ENCODE data around the gene PKD2L1. TPM values are rescaled to one million over a fixed set of nuclear protein-coding genes. Genes with fewer than 3 reads are reported as not detected.

PKD2L1 gene
- total RNA-seq, 1 donor, result not detected

DNA sequence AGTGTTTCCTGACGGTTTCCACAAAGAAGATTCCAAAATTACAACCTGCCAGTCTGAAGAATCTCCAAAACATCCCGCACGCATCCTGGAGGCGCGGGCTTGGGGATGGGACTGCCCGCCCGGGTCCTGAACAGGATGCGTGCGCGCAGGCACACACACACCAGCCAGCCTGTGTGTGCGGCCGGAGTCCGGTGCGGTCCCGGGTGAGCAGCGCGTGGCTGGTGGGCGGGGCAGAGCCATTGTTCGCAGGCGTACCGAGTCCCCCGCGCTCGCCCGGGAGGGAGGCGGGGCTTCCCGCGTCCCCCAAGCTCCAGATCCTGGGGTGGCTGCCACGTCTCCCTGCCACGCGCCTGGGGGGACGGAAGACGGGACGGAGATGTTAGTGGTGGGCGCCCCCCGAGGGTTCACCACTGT, 16.3 kb upstream of the PKD2L1 start:
- H3K36me3 ChIP-seq (ENCODE audit: insufficient read depth, low read length), result peaks cover 7% of the 10 kb centered on the region

DNA sequence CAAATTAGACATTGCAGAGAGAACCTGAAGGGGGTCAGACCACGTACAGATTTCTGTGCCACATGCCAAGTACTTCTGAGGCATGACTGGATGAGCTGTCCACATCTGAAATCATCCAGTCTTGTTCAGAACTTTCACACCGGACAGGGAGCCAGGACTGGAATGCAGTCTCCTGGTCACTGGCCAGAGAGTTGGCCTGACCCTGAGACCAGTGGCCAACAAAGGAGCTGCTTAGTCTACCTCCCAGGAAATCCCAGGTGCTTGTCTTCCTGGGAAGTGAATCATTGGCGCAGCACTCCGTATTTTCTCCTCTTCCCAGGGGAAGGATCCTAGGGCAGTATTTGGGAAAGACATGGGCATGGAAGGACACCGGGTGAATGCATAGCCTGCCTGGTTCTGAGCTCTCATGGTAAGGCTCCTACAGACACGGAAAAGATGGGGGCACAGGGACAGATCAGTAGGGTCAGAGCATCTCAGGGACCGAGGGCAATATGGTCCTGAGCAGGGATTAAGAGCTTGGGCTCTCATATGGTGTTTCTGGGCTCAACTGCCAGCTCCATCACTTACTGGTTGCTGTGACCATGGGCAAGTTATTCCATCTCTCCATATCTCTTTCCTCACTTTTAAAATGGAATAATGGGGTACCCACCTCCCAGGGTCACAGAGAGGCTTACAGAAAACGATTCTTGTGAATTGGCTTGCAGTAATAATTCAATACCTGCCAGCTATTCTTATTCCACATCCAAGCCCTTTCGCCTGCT, 15.7 kb upstream of the PKD2L1 start:
- Histone ChIP-seq H3K79me2 (ENCODE audit: insufficient read depth, low read length) (peaks cover 35% of the 10 kb centered on the region), H3K27me3 (ENCODE audit: insufficient read depth, low read length) (peaks cover 3% of the 10 kb centered on the region), H3K4me3 (ENCODE audit: insufficient read depth, low read length) (peak overlapping the region; percentile 84), H3K4me2 (ENCODE audit: insufficient read depth, low read length) (peak overlapping the region; percentile 93), H3K9me3 (ENCODE audit: low read depth, low read length) (no peaks in the 10 kb centered on the region), H3K27ac (ENCODE audit: low read depth, low read length) (no peak overlapping the region), H3K4me1 (ENCODE audit: insufficient read depth, low read length) (peaks cover 11% of the 10 kb centered on the region), H2AFZ (ENCODE audit: low read length) (peak overlapping the region; percentile 81), H3K36me3 (ENCODE audit: insufficient read depth, low read length) (peaks cover 7% of the 10 kb centered on the region), H4K20me1 (ENCODE audit: insufficient read depth, low read length) (peaks cover 11% of the 10 kb centered on the region)
- TF ChIP-seq, protein P1, sequence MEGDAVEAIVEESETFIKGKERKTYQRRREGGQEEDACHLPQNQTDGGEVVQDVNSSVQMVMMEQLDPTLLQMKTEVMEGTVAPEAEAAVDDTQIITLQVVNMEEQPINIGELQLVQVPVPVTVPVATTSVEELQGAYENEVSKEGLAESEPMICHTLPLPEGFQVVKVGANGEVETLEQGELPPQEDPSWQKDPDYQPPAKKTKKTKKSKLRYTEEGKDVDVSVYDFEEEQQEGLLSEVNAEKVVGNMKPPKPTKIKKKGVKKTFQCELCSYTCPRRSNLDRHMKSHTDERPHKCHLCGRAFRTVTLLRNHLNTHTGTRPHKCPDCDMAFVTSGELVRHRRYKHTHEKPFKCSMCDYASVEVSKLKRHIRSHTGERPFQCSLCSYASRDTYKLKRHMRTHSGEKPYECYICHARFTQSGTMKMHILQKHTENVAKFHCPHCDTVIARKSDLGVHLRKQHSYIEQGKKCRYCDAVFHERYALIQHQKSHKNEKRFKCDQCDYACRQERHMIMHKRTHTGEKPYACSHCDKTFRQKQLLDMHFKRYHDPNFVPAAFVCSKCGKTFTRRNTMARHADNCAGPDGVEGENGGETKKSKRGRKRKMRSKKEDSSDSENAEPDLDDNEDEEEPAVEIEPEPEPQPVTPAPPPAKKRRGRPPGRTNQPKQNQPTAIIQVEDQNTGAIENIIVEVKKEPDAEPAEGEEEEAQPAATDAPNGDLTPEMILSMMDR (IDR thresholded peaks at IDR 0.05; ENCODE audit: extremely low read depth, low read depth, low read length), result no peak
- peak; percentile 84 for DNase-seq (ENCODE audit: insufficient read length, low spot score, missing footprints)

More for the DNA sequence above, 16.3 kb upstream of the PKD2L1 start:
- H3K27me3 ChIP-seq (ENCODE audit: insufficient read depth, low read length), result no peaks in the 10 kb centered on the region
- H3K79me2 ChIP-seq (ENCODE audit: insufficient read depth, low read length), result peaks cover 38% of the 10 kb centered on the region
- H3K9me3 ChIP-seq (ENCODE audit: low read depth, low read length), result no peaks in the 10 kb centered on the region
- H4K20me1 ChIP-seq (ENCODE audit: insufficient read depth, low read length), result peaks cover 11% of the 10 kb centered on the region
- H3K4me1 ChIP-seq (ENCODE audit: insufficient read depth, low read length), result peaks cover 11% of the 10 kb centered on the region
- peak; percentile 91 for DNase-seq (ENCODE audit: insufficient read length, low spot score, missing footprints)
- H3K4me3 ChIP-seq (ENCODE audit: insufficient read depth, low read length), result peak overlapping the region; percentile 84
- TF ChIP-seq, protein P1 (IDR thresholded peaks at IDR 0.05; ENCODE audit: extremely low read depth, low read depth, low read length), result no peak
- H2AFZ ChIP-seq (ENCODE audit: low read length), result peak overlapping the region; percentile 81
- H3K27ac ChIP-seq (ENCODE audit: low read depth, low read length), result no peak overlapping the region
- H3K4me2 ChIP-seq (ENCODE audit: insufficient read depth, low read length), result peak overlapping the region; percentile 93

DNA sequence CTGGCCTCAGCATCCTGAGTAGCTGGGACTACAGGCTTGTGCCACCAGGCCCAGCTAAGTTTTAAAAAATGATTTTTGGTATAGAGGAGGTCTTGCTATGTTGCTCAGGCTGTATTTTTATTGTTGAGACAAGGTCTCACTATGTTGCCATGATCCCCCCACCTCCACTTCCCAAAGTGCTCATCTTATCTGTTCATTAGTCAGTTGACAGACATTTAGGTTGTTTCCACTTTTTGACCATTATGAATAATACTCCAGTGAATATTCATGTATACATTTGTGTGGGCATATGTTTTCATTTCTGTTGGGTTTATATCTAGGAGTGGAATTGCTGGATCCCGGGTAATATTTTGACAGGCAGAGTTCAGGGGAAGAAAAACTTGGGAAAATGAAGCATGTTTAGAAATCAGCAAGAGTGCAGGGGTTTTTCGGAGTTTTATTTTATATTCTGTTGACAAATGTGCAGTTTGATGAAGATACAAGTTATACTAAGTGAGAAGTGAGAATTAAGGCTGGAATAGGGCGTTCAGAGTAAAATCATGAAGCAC, 14.3 kb upstream of the PKD2L1 start:
- TF ChIP-seq, protein P1 (IDR thresholded peaks at IDR 0.05; ENCODE audit: extremely low read depth, low read depth, low read length), result no peak

DNA sequence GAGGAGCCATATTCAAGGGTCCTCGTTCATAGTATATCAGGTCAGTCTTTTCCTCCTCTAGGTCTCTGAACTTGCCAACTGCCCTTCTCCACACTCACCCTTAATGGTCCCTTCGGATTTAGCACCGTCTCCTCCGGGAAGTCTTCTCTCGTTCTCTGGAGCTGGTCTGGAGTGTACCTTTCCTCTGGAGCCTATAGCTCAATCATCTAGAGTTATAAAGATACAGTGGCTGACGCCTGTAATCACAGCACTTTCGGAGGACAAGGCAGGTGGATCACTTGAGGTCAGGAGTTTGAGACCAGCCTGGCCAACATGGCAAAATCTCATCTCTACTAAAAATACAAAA, 12.6 kb upstream of the PKD2L1 start:
- H3K79me2 ChIP-seq (ENCODE audit: insufficient read depth, low read length), result peaks cover 6% of the 10 kb centered on the region
- H3K4me3 ChIP-seq (ENCODE audit: insufficient read depth, low read length), result no peak overlapping the region
- TF ChIP-seq, protein P1 (IDR thresholded peaks at IDR 0.05; ENCODE audit: extremely low read depth, low read depth, low read length), result no peak
- no peaks in the 10 kb centered on the region for H4K20me1 ChIP-seq (ENCODE audit: insufficient read depth, low read length)
- H2AFZ ChIP-seq (ENCODE audit: low read length), result no peak overlapping the region
- no peaks in the 10 kb centered on the region for H3K36me3 ChIP-seq (ENCODE audit: insufficient read depth, low read length)
- H3K27ac ChIP-seq (ENCODE audit: low read depth, low read length), result no peak overlapping the region
- DNase-seq (ENCODE audit: insufficient read length, low spot score, missing footprints), result no peak
- H3K4me1 ChIP-seq (ENCODE audit: insufficient read depth, low read length), result peaks cover 11% of the 10 kb centered on the region
- H3K27me3 ChIP-seq (ENCODE audit: insufficient read depth, low read length), result peaks cover 14% of the 10 kb centered on the region
- no peak overlapping the region for H3K4me2 ChIP-seq (ENCODE audit: insufficient read depth, low read length)
- no peaks in the 10 kb centered on the region for H3K9me3 ChIP-seq (ENCODE audit: low read depth, low read length)

More for the DNA sequence above, 14.3 kb upstream of the PKD2L1 start:
- Histone ChIP-seq H3K36me3 (ENCODE audit: insufficient read depth, low read length) (no peaks in the 10 kb centered on the region), H3K27ac (ENCODE audit: low read depth, low read length) (no peak overlapping the region), H3K4me1 (ENCODE audit: insufficient read depth, low read length) (peaks cover 11% of the 10 kb centered on the region), H4K20me1 (ENCODE audit: insufficient read depth, low read length) (peaks cover 11% of the 10 kb centered on the region), H2AFZ (ENCODE audit: low read length) (no peak overlapping the region), H3K9me3 (ENCODE audit: low read depth, low read length) (no peaks in the 10 kb centered on the region), H3K79me2 (ENCODE audit: insufficient read depth, low read length) (peaks cover 22% of the 10 kb centered on the region), H3K4me2 (ENCODE audit: insufficient read depth, low read length) (no peak overlapping the region), H3K4me3 (ENCODE audit: insufficient read depth, low read length) (no peak overlapping the region), H3K27me3 (ENCODE audit: insufficient read depth, low read length) (peaks cover 14% of the 10 kb centered on the region)
- DNase-seq (ENCODE audit: insufficient read length, low spot score, missing footprints), result no peak

All from osteoblast (primary cell).